Activated T-helper 1 cell treated with anti-CD3 and anti-CD28 coated beads, Interleukin-12 subunit alpha, Interleukin-12 subunit beta, Interleukin-2, Interleukin-4 antibody, amounts not matched to agents 30 ng/mL and 10 ng/mL and 1 ng/mL, durations not matched to agents 14 hours and 24 hours and 36 hours (primary cell): Measurements from ENCODE around the gene SPOUT1. TPM values are rescaled to one million over a fixed set of nuclear protein-coding genes. Genes with fewer than 3 reads are reported as not detected.
"Not testable (repeated sequence)": the region's sequence is repeated elsewhere in the genome, so short reads cannot be mapped to it uniquely, and the experiment has no call there.

Experiments
- DNase-seq: peaks from one replicate; pipeline ENCODE4 v3.0.0; 2021; ENCODE audit warnings: low spot score
- H3K27ac Mint-ChIP-seq: one replicate; pipeline ENCODE4 v1.8.0; 2021; ENCODE audit warnings: mild to moderate bottlenecking, mixed read lengths
- H3K27me3 Mint-ChIP-seq: one replicate; pipeline ENCODE4 v1.8.0; 2022; ENCODE audit warnings: mild to moderate bottlenecking, moderate library complexity, mixed read lengths; ENCODE audit not compliant: insufficient read depth
- H3K36me3 Mint-ChIP-seq: one replicate; pipeline ENCODE4 v1.8.0; 2021; ENCODE audit warnings: low read depth, mixed read lengths
- H3K4me1 Mint-ChIP-seq: one replicate; pipeline ENCODE4 v1.8.0; 2021; ENCODE audit warnings: low read depth, mixed read lengths
- H3K4me3 Mint-ChIP-seq: one replicate; pipeline ENCODE4 v1.8.0; 2021; ENCODE audit warnings: mild to moderate bottlenecking, moderate library complexity, mixed read lengths
- H3K9me3 Mint-ChIP-seq: one replicate; pipeline ENCODE4 v1.8.0; 2021; ENCODE audit warnings: mixed read lengths
- intact Hi-C: fragments of 100-400 bp; cut with micrococcal nuclease; formaldehyde crosslinking; loops from one replicate; pipeline ENCODE4 v1.15.1; 2024
- total RNA-seq: library from RNA; stranded (reverse); gene quantifications from 2 replicates; pipeline ENCODE4 v1.2.3, GENCODE V29; 2022

Gene SPOUT1
- total RNA-seq, 1 donor from 2014 or later = 158 TPM

GRCh38 chr9:128818099-128818838 is 11.3 kb downstream of the SPOUT1 start, which contains the start of gene ENDOG:
Gene ENDOG, plus strand, starts transcription at chr9:128818500. Its CDS starts 185 bp downstream, at chr9:128818685.
- intact Hi-C loops = loop anchor here (1.0 to 5.0 kb wide), 13 partner anchors 11 to 361 kb away; partner anchors contain the start of genes DOLK, GLE1, LRRC8A and MIGA2
- no peaks in the 10 kb centered on the region for H3K9me3 Mint-ChIP-seq
- H3K36me3 Mint-ChIP-seq = peaks cover 16% of the 10 kb centered on the region
- H3K4me1 Mint-ChIP-seq = peaks cover 14% of the 10 kb centered on the region
- peak within 1 kb of the TSS; percentile 88 for H3K4me3 Mint-ChIP-seq
- H3K27me3 Mint-ChIP-seq = no peaks in the 10 kb centered on the region
- H3K27ac Mint-ChIP-seq = peak within 1 kb of the TSS; percentile 79
- DNase-seq = peak; percentile 99

GRCh38 chr9:128810873-128811272 is 18.7 kb downstream of the SPOUT1 start:
- Mint-ChIP-seq H3K4me1 (no peaks in the 10 kb centered on the region), H3K27me3 (no peaks in the 10 kb centered on the region), H3K27ac (no peak overlapping the region), H3K36me3 (peaks cover 5% of the 10 kb centered on the region), H3K4me3 (no peak overlapping the region), H3K9me3 (no peaks in the 10 kb centered on the region)
- DNase-seq = no peak
- intact Hi-C loops = no loop called here

- H3K27me3 Mint-ChIP-seq = no peaks in the 10 kb centered on the region
- peaks cover 5% of the 10 kb centered on the region for H3K36me3 Mint-ChIP-seq
- no peaks in the 10 kb centered on the region for H3K9me3 Mint-ChIP-seq
- intact Hi-C loops = no loop called here
- H3K27ac Mint-ChIP-seq = no peak overlapping the region
- no peak overlapping the region for H3K4me3 Mint-ChIP-seq
- DNase-seq = no peak
- no peaks in the 10 kb centered on the region for H3K4me1 Mint-ChIP-seq
Measured at GRCh38 chr9:128809831-128810230, 19.8 kb downstream of the SPOUT1 start.

- Mint-ChIP-seq H3K36me3 (peaks cover 6% of the 10 kb centered on the region), H3K27me3 (no peaks in the 10 kb centered on the region), H3K4me3 (no peak overlapping the region), H3K9me3 (no peaks in the 10 kb centered on the region), H3K4me1 (no peaks in the 10 kb centered on the region), H3K27ac (no peak overlapping the region)
- DNase-seq = no peak
- intact Hi-C loops = no loop called here
Measured at GRCh38 chr9:128809036-128809599, 20.5 kb downstream of the SPOUT1 start.

GRCh38 chr9:128808543-128808942 is 21.1 kb downstream of the SPOUT1 start:
- no peaks in the 10 kb centered on the region for H3K4me1 Mint-ChIP-seq
- H3K27ac Mint-ChIP-seq = no peak overlapping the region
- peaks cover 10% of the 10 kb centered on the region for H3K36me3 Mint-ChIP-seq
- H3K27me3 Mint-ChIP-seq = no peaks in the 10 kb centered on the region
- no peaks in the 10 kb centered on the region for H3K9me3 Mint-ChIP-seq
- intact Hi-C loops = no loop called here
- no peak overlapping the region for H3K4me3 Mint-ChIP-seq
- DNase-seq = no peak

- Mint-ChIP-seq H3K4me1 (no peaks in the 10 kb centered on the region), H3K27ac (no peak overlapping the region), H3K9me3 (no peaks in the 10 kb centered on the region), H3K4me3 (no peak overlapping the region), H3K36me3 (peaks cover 12% of the 10 kb centered on the region), H3K27me3 (no peaks in the 10 kb centered on the region)
- no peak for DNase-seq
- intact Hi-C loops = no loop called here
Measured at GRCh38 chr9:128807827-128808226, 21.8 kb downstream of the SPOUT1 start.

GRCh38 chr9:128805661-128806060 is 23.9 kb downstream of the SPOUT1 start:
- Mint-ChIP-seq H3K36me3 (peaks cover 15% of the 10 kb centered on the region), H3K27me3 (no peaks in the 10 kb centered on the region), H3K9me3 (no peaks in the 10 kb centered on the region), H3K4me1 (no peaks in the 10 kb centered on the region), H3K4me3 (no peak overlapping the region), H3K27ac (no peak overlapping the region)
- intact Hi-C loops = no loop called here
- DNase-seq = no peak

GRCh38 chr9:128802482-128802881 is 27.1 kb downstream of the SPOUT1 start:
- Mint-ChIP-seq H3K27ac (no peak overlapping the region), H3K36me3 (peaks cover 20% of the 10 kb centered on the region), H3K4me3 (no peak overlapping the region), H3K4me1 (no peaks in the 10 kb centered on the region), H3K27me3 (no peaks in the 10 kb centered on the region), H3K9me3 (no peaks in the 10 kb centered on the region)
- no peak for DNase-seq
- intact Hi-C loops = no loop called here

GRCh38 chr9:128800061-128800460 is 29.5 kb downstream of the SPOUT1 start:
- no peaks in the 10 kb centered on the region for H3K27me3 Mint-ChIP-seq
- intact Hi-C loops = no loop called here
- no peak overlapping the region for H3K4me3 Mint-ChIP-seq
- no peaks in the 10 kb centered on the region for H3K4me1 Mint-ChIP-seq
- DNase-seq = no peak
- H3K9me3 Mint-ChIP-seq = no peaks in the 10 kb centered on the region
- H3K27ac Mint-ChIP-seq = no peak overlapping the region
- H3K36me3 Mint-ChIP-seq = peaks cover 21% of the 10 kb centered on the region

- intact Hi-C loops = no loop called here
- no peaks in the 10 kb centered on the region for H3K27me3 Mint-ChIP-seq
- no peaks in the 10 kb centered on the region for H3K9me3 Mint-ChIP-seq
- no peak overlapping the region for H3K27ac Mint-ChIP-seq
- H3K4me3 Mint-ChIP-seq = no peak overlapping the region
- H3K4me1 Mint-ChIP-seq = no peaks in the 10 kb centered on the region
- H3K36me3 Mint-ChIP-seq = peaks cover 19% of the 10 kb centered on the region
- no peak for DNase-seq
Measured at GRCh38 chr9:128798896-128799295, 30.7 kb downstream of the SPOUT1 start.

- H3K36me3 Mint-ChIP-seq = peaks cover 22% of the 10 kb centered on the region
- intact Hi-C loops, H3K4me3 Mint-ChIP-seq, H3K27me3 Mint-ChIP-seq, H3K9me3 Mint-ChIP-seq, H3K27ac Mint-ChIP-seq, DNase-seq, H3K4me1 Mint-ChIP-seq: not testable (repeated sequence)
Measured at GRCh38 chr9:128794961-128795360, 34.6 kb downstream of the SPOUT1 start.

- Mint-ChIP-seq H3K9me3 (no peaks in the 10 kb centered on the region), H3K27me3 (no peaks in the 10 kb centered on the region), H3K4me1 (peaks cover 11% of the 10 kb centered on the region), H3K27ac (no peak overlapping the region), H3K4me3 (no peak overlapping the region), H3K36me3 (peaks cover 21% of the 10 kb centered on the region)
- intact Hi-C loops = no loop called here
- DNase-seq = no peak
Measured at GRCh38 chr9:128792978-128793686, 36.5 kb downstream of the SPOUT1 start.

- H3K36me3 Mint-ChIP-seq = peaks cover 18% of the 10 kb centered on the region
- no peak overlapping the region for H3K27ac Mint-ChIP-seq
- no peak overlapping the region for H3K4me3 Mint-ChIP-seq
- peaks cover 17% of the 10 kb centered on the region for H3K4me1 Mint-ChIP-seq
- no peak for DNase-seq
- H3K9me3 Mint-ChIP-seq = no peaks in the 10 kb centered on the region
- H3K27me3 Mint-ChIP-seq = no peaks in the 10 kb centered on the region
- intact Hi-C loops = no loop called here
Measured at GRCh38 chr9:128792134-128792533, 37.5 kb downstream of the SPOUT1 start.
